ENCODE measurements around the gene PTK6. TPM values are rescaled to one million over a fixed set of nuclear protein-coding genes. Genes with fewer than 3 reads are reported as not detected.

The PTK6 gene
- total and polyA plus RNA-seq, 12 donors, result 0.03 to 0.28 (median 0.06) TPM; not detected in 9

- H3K36me3 ChIP-seq, result peaks cover 0 to 39% (median 0%) of the 10 kb centered on the region in 9 donors
- no peak overlapping the region for H3K27ac ChIP-seq
- H3K9me3 ChIP-seq, result peaks cover 0 to 3% (median 0%) of the 10 kb centered on the region in 11 donors
- WGBS, 2 donors, result 92 to 95% methylated on average over 17 of the region's 17 CpGs
- TF ChIP-seq CTCF (IDR thresholded peaks at IDR 0.05), result no peak
- H3K4me1 ChIP-seq, result peaks cover 0 to 40% (median 16%) of the 10 kb centered on the region in 9 donors
- intact Hi-C loops (cut with DNase I), result no loop called here
- DNase-seq (no peak), ATAC-seq (peak in 1 of 8 donors; percentile 1)
- no peak overlapping the region for H3K4me3 ChIP-seq
- H3K27me3 ChIP-seq, result peaks cover 0 to 64% (median 53%) of the 10 kb centered on the region in 7 donors
These were observed 50.8 kb downstream of the PTK6 start for GRCh38 chr20:63486300-63486855.

GRCh38 chr20:63484651-63485403 is 52.3 kb downstream of the PTK6 start:
- ATAC-seq, result peak in 5 of 8 donors; percentile 1 to 15 (median 6)
- DNase-seq, result no peak
- peaks cover 0 to 25% (median 0%) of the 10 kb centered on the region in 9 donors for H3K36me3 ChIP-seq
- intact Hi-C loops (cut with DNase I), result no loop called here
- peaks cover 0 to 31% (median 12%) of the 10 kb centered on the region in 9 donors for H3K4me1 ChIP-seq
- 50 to 51% methylated on average over 18 of the region's 18 CpGs for WGBS, 2 donors
- no peak overlapping the region for H3K4me3 ChIP-seq
- H3K27ac ChIP-seq, result peak overlapping the region in 2 of 10 donors; percentile 13 to 63
- H3K27me3 ChIP-seq, result peaks cover 0 to 66% (median 52%) of the 10 kb centered on the region in 7 donors
- H3K9me3 ChIP-seq, result peaks cover 0 to 3% (median 0%) of the 10 kb centered on the region in 11 donors
- TF ChIP-seq CTCF (IDR thresholded peaks at IDR 0.05), result no peak

DNA sequence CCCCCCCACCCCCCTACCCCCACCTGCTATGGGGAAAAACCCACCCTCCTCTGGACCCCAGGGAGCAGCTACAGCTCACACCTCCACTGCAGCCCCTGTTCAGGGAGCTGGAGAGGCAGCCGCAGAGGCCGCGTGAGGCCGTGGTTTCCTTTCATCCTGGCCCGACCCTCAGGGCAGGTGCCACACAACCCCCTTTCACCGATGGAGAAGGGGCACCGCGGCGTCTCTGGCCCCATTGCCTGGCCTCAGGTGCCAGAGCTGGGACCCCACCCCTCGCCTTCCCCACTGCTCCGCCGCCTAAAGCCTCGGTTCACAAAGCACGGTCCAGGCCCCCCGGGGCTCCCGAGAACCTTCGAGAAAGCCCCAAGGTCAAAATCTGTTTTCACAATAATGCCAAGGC is 52.9 kb downstream of the PTK6 start:
- H3K9me3 ChIP-seq, result peaks cover 0 to 3% (median 0%) of the 10 kb centered on the region in 11 donors
- DNase-seq, result no peak
- peaks cover 0 to 31% (median 12%) of the 10 kb centered on the region in 9 donors for H3K4me1 ChIP-seq
- 43 to 51% methylated on average over 17 of the region's 17 CpGs for WGBS, 2 donors
- peak in 1 of 9 donors; percentile 0 for TF ChIP-seq CTCF (IDR thresholded peaks at IDR 0.05)
- H3K27ac ChIP-seq, result peak overlapping the region in 3 of 10 donors; percentile 13 to 63 (median 15)
- H3K4me3 ChIP-seq, result no peak overlapping the region
- intact Hi-C loops (cut with DNase I), result no loop called here
- ATAC-seq, result peak in 4 of 8 donors; percentile 1 to 4 (median 2)
- peaks cover 0 to 67% (median 52%) of the 10 kb centered on the region in 7 donors for H3K27me3 ChIP-seq
- H3K36me3 ChIP-seq, result peaks cover 0 to 19% (median 0%) of the 10 kb centered on the region in 9 donors

DNA sequence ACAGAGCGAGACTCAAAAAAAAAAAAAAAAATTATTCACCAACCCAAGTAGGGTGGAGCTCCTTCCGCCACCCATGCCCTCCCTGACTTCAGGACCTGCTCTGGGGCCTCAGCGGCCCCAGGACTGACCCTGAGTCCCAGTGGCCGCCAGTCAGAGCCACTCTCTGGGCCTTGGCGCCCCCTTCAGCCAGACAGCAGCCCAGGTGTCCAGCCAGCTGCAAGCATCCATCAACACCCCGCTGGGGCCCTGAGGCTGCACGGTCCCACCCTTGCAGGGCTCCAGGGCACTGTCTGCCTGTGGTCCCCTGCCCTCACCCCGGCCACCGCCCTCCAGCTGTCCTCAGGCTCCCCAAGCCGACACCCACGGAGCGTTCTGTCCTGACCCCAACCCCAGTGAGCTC is 53.3 kb downstream of the PTK6 start:
- WGBS, 2 donors, result 52 to 62% methylated on average over 12 of the region's 12 CpGs
- DNase-seq (no peak), ATAC-seq (peak in 7 of 8 donors; percentile 1 to 36 (median 25))
- H3K27ac ChIP-seq, result peak overlapping the region in 4 of 10 donors; percentile 9 to 63 (median 40)
- H3K4me1 ChIP-seq, result peaks cover 0 to 31% (median 12%) of the 10 kb centered on the region in 9 donors
- H3K9me3 ChIP-seq, result peaks cover 0 to 3% (median 0%) of the 10 kb centered on the region in 11 donors
- intact Hi-C loops (cut with DNase I), result no loop called here
- H3K27me3 ChIP-seq, result peaks cover 4 to 67% (median 52%) of the 10 kb centered on the region in 7 donors
- H3K4me3 ChIP-seq, result no peak overlapping the region
- peaks cover 0 to 15% (median 0%) of the 10 kb centered on the region in 9 donors for H3K36me3 ChIP-seq
- peak in 3 of 9 donors; percentile 4 to 27 (median 13) for TF ChIP-seq CTCF (IDR thresholded peaks at IDR 0.05)
